NCI-H187 treated with DMSO at 0.1 percent for 48 hours (cell line): ENCODE data around the gene GHRHR.

Source experiments
- DNase-seq: peaks from one replicate; lab custom pipeline; 2025; lab: John Stamatoyannopoulos, UW

GHRHR gene

DNA sequence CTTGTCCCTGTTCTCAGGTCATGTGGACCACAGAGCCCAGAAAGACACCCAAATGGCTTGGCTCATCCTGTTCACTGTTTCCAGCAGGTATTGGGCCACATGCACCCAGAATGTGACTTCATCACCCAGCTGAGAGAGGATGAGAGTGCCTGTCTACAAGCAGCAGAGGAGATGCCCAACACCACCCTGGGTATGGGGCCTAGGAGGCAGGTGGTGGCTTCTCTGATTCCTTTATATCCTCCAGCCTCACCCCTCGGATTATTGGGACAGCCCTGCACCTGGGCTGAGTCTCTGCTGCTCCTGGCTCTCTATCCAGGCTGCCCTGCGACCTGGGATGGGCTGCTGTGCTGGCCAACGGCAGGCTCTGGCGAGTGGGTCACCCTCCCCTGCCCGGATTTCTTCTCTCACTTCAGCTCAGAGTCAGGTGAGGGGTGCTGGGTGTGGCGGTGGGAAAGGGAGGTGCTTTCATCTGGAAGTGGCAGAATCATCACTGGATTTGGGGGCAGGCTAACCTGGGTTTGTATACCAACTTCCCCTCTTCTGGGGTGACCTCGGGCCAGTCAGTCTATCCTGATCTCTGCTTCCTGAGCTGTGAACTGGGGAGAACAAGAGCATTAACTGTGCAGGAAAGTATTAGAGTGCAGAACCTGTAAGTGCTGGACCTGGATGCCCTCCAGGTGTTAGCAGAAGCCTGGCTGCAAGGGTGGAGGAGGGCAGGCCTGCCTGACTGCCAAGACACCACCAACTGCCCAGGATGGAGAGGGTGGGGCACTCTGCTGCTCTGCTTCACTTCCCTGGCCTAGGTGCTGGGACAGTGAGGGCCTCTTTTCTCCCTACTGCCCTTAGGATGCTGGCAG is 5.2 kb downstream of the GHRHR start:
- no peak for DNase-seq

DNA sequence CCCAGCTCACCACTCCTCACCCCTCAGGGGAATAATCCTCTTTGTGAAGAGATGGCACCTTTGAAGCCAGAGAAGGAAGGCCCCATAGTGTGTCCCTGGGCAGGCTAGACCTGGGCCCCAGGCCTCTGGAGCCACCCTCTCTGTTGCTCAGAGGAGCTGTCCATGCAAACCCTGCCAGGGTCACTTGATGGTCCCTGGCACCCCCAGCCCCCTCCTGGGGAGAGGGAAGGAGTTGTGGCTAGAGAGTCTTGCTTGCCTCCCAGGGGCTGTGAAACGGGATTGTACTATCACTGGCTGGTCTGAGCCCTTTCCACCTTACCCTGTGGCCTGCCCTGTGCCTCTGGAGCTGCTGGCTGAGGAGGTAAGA is 5.8 kb downstream of the GHRHR start:
- DNase-seq, result no peak

DNA sequence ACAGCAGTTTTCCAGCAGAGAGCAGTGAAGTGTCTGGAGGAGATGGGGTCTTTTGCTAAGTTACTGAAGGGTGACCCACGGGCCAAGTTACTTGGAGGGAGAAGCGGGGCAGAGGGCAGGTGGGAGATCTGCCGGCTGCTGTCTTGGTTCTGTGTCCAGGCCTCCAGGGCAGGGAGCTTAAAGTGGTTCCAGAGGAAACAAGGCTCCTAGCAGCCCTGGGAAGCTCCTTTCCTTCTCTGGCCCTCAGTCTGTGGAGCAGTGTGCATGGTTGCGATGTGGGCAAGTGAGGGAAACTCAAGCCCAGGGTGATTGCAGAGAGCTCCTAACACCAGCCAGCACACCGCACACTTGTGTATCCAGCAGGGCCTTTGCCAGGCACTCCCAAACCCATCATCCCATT is 6.3 kb downstream of the GHRHR start:
- DNase-seq, result no peak

DNA sequence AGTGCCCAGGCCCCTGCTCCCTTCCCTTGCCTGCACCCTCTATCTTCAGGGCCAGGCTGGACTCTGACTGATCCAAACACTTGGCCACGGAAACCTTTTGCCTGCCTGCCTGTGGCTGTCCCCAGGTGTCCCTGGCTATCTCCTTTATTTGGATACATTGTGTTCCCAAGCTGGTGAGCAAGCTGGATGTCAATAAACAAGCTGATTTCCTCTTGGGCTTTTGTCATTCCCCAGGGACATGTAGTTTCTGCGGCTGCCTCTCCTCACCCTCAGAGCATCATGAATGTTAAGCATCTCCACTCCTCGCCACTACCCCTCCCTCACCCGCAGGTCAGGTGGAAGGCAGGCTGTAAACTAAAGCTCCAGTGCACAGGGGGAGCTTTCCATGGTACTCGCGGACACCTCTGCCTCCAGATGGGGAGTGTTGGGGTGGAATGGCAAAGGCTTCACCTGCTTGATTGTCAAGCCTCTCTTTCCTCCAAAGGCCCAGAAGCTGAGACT is 6.9 kb downstream of the GHRHR start:
- DNase-seq, result no peak

DNA sequence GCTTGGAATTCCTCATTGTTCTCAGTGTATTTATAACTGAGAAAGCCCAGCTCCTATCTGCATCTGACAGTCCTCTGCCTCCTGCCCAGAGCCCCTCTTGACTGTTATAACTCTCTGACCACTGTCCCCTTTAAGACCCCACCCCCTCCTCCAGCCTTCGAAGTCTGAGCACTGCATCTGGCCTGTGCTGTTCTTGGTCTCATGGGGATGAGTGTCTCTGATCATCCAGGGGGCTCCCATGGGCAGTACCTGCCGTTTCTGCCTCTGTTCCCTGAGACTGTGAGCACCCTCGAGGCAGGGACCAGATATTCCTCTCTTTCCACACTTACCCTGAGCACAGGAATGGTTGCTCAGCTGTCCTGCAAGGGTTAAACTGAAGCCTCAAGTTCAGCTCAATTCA is 7.7 kb downstream of the GHRHR start:
- no peak for DNase-seq

DNA sequence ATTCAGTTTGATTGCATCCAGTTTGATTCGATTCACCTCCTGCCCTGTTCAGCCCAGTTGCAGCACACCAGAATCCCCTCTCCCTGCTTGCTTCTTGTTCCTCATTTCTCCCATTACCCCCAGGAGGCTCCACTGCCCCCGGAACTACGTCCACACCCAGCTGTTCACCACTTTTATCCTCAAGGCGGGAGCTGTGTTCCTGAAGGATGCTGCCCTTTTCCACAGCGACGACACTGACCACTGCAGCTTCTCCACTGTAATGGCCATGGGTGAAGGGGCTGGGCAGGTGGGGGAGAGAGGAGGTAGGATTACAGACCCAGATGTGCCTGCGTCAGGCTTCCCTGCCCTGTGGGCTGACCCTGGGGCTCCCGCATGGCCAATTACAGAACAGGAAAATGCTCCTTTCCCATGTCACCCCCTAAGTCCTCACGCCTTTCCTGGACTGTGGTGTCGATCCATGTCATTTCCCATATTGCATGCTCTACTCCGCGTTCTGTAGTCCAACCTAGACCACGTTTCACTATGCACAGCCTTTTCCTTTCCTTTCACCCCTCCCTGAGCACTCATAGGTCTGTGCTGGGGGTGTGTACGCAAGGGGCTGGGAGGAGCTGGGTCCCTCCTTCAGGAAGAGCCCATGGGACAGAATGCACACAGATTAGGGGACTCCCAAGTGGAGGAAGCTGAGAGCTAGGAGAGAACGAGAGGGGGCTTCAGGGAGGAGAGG is 8.2 kb downstream of the GHRHR start:
- no peak for DNase-seq

DNA sequence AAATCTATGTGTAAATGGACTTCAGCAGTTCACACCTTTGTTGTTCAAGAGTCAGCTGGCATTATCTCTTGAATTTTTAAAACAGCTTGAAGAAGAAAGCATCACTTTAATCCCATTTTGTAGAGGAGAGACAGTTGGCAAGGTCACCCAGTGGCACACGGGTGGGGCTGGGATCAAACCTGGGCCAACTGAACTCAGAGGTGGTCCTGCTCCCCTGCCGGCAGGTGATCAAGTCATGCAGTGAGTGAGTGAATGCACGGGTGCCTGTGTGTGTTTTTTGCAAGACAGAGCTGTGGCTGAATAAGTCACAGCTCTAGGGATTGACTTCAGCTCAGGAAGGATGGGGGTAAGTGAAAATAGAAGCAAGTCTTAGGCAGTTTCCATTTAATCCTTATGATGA is 9.5 kb downstream of the GHRHR start:
- no peak for DNase-seq

DNA sequence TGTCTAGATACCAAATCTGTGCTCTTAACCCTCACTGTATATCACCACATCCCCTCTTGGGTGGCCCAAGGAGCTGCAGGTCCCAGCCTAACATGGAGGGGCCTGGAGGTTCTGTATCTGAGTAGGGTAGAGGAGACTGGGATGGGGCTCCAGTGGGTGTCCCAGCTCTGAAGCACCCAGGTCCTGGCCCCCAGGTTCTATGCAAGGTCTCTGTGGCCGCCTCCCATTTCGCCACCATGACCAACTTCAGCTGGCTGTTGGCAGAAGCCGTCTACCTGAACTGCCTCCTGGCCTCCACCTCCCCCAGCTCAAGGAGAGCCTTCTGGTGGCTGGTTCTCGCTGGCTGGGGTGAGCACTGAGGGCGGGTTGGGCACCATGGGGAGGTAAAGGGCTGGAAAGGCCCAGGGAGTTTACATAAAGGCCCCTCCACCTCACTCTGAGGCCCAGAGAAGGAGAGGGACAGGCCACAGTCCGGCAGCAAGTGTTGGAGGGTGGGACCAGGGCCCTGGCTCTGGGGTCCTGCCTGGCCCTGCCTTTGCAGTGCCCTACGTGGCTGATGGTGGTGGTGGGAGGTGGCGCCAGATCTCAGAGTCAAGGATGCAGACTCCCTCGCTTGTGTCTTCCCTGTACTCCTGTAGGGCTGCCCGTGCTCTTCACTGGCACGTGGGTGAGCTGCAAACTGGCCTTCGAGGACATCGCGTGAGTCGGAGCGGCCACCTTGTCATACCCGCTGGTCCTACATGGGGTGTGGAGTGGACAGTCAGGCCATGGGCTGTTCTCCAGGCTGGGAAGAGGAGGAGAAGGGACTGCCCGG is 10.2 kb downstream of the GHRHR start:
- no peak for DNase-seq

DNA sequence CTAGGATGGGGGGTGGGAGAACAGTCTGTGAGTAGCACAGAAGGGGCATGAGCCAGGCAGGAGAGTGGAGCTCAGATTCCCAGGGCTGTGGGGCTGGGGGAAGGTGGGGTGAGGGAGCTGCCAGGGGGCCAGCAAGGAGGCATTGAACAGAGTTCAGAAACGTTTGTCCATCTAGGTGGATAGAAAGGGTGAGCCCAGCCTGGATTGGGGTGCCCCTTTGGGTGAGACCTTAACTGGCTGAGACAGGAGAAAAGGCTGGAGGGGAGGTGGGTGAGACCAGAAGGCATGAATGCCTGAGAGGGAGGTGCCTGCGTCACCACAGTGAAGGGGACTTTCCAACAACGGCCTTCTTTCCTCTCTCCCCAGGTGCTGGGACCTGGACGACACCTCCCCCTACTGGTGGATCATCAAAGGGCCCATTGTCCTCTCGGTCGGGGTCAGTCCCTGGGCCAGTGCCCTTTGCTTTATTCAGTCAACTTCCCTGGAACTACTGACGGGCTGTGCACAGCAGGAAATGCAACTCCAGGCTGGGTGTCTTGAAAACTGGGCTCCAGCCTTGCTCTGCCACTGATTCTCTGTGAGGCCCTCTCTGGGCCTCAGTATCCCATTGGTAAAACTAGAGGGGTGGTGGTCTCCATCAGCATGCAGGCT is 11.0 kb downstream of the GHRHR start:
- no peak for DNase-seq

DNA sequence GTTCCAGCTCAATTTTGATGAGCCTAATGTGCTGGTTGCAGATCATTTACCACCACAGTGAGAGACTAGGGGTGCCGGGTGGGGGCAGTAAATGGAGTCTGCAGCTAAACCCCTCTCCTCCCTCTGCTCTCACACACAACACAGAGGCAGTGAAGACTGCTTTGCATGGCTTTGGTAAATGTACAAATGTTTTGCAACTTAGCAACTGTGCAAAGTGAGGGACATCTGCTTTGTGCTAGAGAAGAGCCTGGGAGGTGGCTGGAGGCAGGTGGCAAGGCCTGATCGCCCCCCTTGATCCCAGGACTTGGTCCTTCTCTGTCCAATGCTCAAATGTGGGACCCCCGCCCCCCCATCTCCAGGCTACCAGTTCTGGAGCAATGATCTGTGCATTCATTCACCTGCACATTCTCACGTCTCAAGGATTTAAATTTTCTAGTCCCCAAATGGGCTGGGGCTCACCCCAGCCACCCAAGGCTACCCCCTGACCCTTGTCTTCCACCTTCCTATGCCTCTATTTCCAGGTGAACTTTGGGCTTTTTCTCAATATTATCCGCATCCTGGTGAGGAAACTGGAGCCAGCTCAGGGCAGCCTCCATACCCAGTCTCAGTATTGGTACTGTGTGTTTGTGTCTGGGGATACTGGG is 11.6 kb downstream of the GHRHR start:
- DNase-seq, result no peak

DNA sequence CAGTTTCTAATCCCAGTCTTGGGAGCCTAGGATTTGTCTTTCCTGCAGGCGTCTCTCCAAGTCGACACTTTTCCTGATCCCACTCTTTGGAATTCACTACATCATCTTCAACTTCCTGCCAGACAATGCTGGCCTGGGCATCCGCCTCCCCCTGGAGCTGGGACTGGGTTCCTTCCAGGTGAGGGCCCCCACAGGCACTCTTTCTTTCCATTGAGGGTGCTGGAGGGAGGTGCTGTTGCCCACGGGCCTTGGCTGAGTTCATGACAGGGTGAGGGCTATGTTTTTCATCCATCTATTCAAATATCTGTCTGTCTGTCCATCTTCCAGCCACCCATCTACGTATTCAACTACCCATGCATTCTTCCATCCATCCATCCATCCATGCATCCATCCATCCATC is 12.6 kb downstream of the GHRHR start:
- DNase-seq, result no peak

DNA sequence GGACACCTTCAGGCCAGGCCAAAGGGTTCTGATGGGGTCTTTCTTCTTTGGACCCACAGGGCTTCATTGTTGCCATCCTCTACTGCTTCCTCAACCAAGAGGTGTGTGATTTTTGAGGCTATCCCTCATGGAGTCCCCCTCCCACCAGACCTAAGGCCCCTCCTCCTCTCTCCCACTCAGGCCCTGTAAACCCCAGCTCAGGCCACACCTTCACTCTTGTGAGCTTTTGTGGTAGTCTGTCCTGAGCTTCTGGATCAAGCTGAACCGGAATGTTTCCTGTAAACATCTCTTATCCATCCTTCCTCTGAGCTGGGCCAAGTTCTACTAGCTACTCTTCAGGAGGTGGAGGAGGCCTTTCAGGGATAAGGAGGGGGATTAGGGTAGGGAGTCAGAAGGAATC is 13.5 kb downstream of the GHRHR start:
- no peak for DNase-seq

DNA sequence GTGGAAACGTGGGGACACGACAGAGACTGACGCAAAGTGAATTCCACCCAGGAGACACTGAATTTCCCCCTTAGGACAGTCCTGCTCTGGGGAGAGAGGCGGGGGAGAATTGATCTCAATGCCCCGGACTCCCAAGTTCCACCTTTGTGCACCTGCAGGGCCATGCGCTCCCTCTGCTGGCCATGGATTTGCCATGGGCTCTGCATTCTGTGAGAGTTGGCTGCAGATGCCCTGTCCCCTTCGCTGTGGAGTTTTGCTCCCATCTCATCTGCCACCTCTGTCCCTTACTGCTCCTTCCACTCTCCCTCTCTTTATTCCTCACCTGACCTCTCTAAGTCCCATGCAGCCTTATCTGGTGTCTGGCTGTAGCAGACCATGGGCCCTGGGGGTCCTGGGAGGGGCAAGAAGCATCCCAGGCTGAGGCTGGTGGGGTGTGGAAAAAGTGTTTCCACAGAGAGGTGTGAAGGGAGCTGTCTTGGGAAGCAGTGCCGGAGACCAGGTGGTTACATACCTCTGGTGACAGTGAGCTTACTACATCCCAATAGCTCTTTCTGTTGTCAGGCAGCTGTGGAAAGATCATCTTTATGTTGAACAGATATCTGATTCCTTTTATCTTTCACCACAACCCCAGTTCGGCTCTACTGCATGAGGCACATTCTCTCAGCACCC is 14.3 kb downstream of the GHRHR start:
- DNase-seq, result no peak

DNA sequence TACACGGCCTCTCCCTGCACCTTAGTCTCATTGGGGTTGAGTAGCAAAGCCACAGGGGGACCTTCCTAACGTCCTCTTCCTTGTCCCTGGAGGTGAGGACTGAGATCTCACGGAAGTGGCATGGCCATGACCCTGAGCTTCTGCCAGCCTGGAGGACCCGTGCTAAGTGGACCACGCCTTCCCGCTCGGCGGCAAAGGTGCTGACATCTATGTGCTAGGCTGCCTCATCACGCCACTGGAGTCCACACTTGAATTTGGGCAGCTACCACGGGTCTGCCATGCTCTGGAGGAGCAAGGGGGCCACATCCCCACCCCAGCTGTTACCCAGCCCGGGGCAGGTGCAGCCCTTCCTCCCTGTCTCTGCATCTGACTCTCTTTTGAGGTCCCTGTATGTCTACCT is 15.3 kb downstream of the GHRHR start:
- no peak for DNase-seq

DNA sequence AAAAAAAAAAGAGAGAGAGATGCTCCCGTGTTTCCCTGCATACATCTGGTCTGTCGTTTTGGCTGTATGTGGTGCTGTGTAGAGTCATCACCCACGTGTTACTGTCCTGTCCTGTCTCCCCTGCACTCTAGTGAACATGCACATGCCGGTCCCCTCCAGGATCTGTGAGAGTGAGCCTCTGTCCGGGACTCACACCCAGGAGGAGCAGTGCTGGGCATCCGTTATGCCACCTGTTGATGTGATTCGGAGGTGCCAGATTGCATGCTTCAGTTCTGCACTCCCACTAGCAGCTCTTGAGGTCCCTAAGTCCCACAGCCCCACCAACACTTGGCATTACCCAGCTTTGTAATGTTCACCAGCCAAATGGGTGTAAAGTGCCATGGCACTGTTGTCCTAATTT is 16.4 kb downstream of the GHRHR start:
- DNase-seq, result no peak

DNA sequence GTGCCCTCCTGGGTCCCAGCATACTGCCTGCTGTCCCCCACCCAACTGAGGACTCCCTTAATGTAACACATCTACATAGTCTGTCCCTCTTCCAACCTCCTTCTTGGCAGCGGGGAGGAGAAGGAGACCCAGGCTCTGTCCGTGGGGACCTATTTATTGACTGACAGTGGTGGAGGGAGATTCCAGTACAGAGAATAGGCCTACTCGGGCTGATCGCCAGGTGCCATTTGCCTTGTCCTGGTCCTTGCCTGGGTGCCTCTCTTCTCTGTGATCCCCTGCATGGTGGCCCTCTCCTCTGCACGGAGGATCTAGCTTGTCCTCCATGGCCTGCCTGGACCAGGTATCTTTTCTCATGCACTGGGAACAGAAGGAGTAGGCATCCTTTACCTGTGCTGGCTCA is 17.0 kb downstream of the GHRHR start:
- DNase-seq, result no peak

DNA sequence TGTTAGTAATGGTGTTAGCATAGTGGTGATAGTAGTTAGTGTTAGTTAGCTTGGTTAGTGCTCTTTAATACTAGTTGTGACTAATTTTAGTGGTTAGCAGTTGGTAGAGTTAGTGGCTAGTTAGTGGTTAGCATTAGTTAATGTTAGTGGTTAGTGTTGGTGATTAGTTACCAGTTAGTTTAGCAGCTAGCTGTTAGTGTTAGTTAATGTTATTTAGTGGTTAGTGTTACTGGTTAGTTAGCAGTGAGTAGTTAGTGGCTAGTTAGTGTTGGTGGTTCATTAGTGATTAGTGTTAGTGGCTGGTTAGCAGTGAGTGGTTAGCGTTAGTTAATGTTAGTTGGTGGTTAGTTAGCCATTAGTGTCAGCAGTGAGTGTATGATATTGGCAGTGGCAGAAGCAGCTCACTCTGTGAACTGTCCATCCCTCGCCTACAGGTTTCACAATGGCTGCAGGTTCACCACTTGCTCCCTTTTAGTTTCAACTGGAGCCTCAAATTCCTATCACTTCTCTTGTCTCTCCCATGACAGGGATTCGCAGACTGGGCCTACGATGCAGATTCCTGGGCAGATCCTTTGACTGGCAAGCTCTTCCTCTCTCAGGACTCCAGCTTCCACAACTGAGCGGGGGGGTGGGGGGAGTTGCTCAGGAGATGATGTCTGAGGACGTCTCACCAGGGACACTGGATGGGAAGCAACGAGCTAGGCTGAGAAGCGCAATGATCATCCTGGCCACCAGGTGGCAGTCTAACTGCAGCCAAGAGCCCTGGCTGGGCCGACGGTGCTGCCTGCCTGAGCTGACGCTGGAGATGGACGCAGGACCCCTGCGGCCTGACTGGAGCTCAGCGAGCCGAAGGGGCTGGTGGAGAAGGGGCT is 19.5 kb downstream of the GHRHR start:
- DNase-seq, result no peak

DNA sequence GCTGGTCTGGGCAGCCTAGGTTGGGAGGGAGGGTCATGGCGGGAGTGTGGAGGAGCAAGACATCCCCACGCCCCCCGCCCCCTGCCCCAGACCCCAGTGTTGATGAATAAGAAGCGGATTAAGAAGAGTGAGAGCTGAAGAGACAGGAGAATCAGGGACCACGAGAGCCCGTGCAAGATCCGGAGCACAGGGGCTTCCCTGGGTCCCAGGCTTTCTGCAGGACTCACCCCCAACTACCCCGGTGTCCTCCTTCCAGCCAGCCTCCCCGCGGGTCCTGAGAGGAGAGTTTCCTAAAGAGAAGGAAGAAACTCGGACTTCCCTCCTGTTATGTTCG is 20.1 kb downstream of the GHRHR start:
- DNase-seq, result no peak

DNA sequence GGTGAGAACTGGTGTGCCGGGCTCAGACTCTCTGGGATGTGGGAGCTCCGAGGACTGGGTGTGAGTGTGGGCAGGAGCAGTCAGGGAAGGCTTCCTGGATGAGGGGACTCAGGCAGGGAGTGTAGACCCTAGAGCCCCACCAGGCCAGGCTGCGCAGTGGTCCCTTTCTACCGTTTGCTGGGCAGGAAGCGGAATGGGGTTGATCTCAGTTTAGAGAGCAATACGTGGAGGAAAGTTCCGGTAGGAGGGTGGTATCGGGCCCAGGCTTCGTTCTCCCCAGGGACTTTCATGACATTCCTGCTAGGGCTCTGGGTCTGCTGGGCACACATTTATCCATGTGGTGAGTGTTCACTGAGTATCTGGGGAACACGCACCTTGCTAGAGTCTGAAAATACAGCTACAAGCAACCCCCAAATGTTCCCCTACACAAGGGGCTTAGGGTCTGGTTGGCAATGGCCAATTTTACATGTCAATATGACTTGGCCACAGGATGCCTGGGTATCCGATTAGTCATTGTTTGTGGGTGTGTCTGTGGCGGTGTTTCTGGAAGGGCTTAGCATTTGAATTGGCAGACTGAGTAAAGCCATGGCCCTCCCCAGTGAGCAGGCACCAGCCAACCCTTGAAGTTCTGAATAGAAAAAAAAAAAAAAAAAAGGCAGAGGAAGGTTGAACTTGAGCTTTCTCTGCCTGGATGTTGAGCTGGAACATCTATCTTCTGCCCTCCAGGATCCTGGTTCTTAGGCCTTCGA is 20.8 kb downstream of the GHRHR start:
- DNase-seq, result no peak
